Measurements from ENCODE around the gene STK32C. TPM values are rescaled to one million over a fixed set of nuclear protein-coding genes. Genes with fewer than 3 reads are reported as not detected.

The STK32C gene
- total RNA-seq, 2 donors from 2014 or later, result 0.78 to 4.0 TPM

- Histone ChIP-seq H3K27ac (no peak overlapping the region), H3K36me3 (replicated peaks in 1 of 2; ENCODE audit: insufficient read depth in 1 of 2, low read depth in 2 of 2) (no peaks in the 10 kb centered on the region), H3K4me3 (no peak overlapping the region), H3K9me3 (no peaks in the 10 kb centered on the region), H3K4me1 (no peaks in the 10 kb centered on the region), H3K27me3 (no peaks in the 10 kb centered on the region)
- 64 to 68% methylated on average over 19 to 24 of the region's 24 CpGs for WGBS, 2 donors
- intact Hi-C loops (cut with DNase I), result no loop called here
- no peak for DNase-seq
- ATAC-seq, result no peak
- TF ChIP-seq POLR2A (IDR thresholded peaks at IDR 0.05) (no peak), CTCF (IDR thresholded peaks at IDR 0.05) (no peak)
These were observed 24.0 kb downstream of the STK32C start for GRCh38 chr10:132283604-132284382.

GRCh38 chr10:132282667-132283603 is 24.8 kb downstream of the STK32C start:
- H3K36me3 ChIP-seq (replicated peaks in 1 of 2; ENCODE audit: insufficient read depth in 1 of 2, low read depth in 2 of 2), result no peaks in the 10 kb centered on the region
- 54 to 61% methylated on average over 23 to 36 of the region's 36 CpGs for whole genome bisulfite sequencing, 2 donors
- no peaks in the 10 kb centered on the region for H3K9me3 ChIP-seq
- intact Hi-C loops (cut with DNase I), result no loop called here
- H3K4me3 ChIP-seq, result no peak overlapping the region
- TF ChIP-seq POLR2A (IDR thresholded peaks at IDR 0.05) (no peak), CTCF (IDR thresholded peaks at IDR 0.05) (no peak)
- ATAC-seq, result no peak
- DNase-seq, result no peak
- H3K4me1 ChIP-seq, result no peaks in the 10 kb centered on the region
- H3K27me3 ChIP-seq, result no peaks in the 10 kb centered on the region
- no peak overlapping the region for H3K27ac ChIP-seq

- TF ChIP-seq POLR2A (IDR thresholded peaks at IDR 0.05) (no peak), CTCF (IDR thresholded peaks at IDR 0.05) (no peak)
- Histone ChIP-seq H3K9me3 (no peaks in the 10 kb centered on the region), H3K4me3 (no peak overlapping the region), H3K4me1 (no peaks in the 10 kb centered on the region), H3K27ac (no peak overlapping the region), H3K27me3 (no peaks in the 10 kb centered on the region), H3K36me3 (replicated peaks in 1 of 2; ENCODE audit: insufficient read depth in 1 of 2, low read depth in 2 of 2) (no peaks in the 10 kb centered on the region)
- 66 to 95% methylated on average over 8 to 33 of the region's 34 CpGs for WGBS, 2 donors
- intact Hi-C loops (cut with DNase I), result no loop called here
- ATAC-seq, result no peak
- no peak for DNase-seq
These were observed 25.7 kb downstream of the STK32C start for GRCh38 chr10:132281915-132282666.

- no peak for DNase-seq
- WGBS, 2 donors, result 87 to 88% methylated on average over 20 of the region's 20 CpGs
These were observed 27.1 kb downstream of the STK32C start for GRCh38 chr10:132280646-132281074.

More at GRCh38 chr10:132280646-132281074, 27.1 kb downstream of the STK32C start:
- intact Hi-C loops (cut with DNase I), result no loop called here
- no peak overlapping the region for H3K27ac ChIP-seq
- no peaks in the 10 kb centered on the region for H3K9me3 ChIP-seq
- no peaks in the 10 kb centered on the region for H3K4me1 ChIP-seq
- TF ChIP-seq CTCF (IDR thresholded peaks at IDR 0.05) (no peak), POLR2A (IDR thresholded peaks at IDR 0.05) (no peak)
- H3K36me3 ChIP-seq (replicated peaks in 1 of 2; ENCODE audit: insufficient read depth in 1 of 2, low read depth in 2 of 2), result no peaks in the 10 kb centered on the region
- H3K4me3 ChIP-seq, result no peak overlapping the region
- no peaks in the 10 kb centered on the region for H3K27me3 ChIP-seq
- no peak for ATAC-seq

Data from body of pancreas (tissue), 4 donors.